Sciatic nerve (tissue), 2 donors: Measurements from ENCODE around the gene PLCXD3. TPM values are rescaled to one million over a fixed set of nuclear protein-coding genes. Genes with fewer than 3 reads are reported as not detected.

Experiments used
- ATAC-seq: fragments of 200-7000 bp; cut with Tn5 transposase; one replicate; pipeline ENCODE4 v1.9.1; 2020; ENCODE audit warnings: mild to moderate bottlenecking, moderate library complexity
- DNase-seq: peaks from one replicate; pipeline ENCODE4 v3.0.0-alpha.2; 2020; ENCODE audit warnings: low spot score
- intact Hi-C: fragments of 100-400 bp; cut with DNase I; formaldehyde crosslinking; loops from one replicate; pipeline ENCODE4 v1.14.2; 2022
- total RNA-seq: library from RNA; stranded (reverse); fragmentation: NEBNext Ultra II Directional; extraction: Animal tissue kit (Norgen Biotek cat#: 25700); gene quantifications from one replicate; pipeline ENCODE4 v1.2.1, GENCODE V29; 2021
- donor health status: DM: no; HTN: no; CAD: no.
- donor health status: DM: no; HTN: no; CAD: no.

Gene PLCXD3
- total RNA-seq, 1 donor from 2014 or later = 4.2 TPM

GRCh38 chr5:41266377-41266776 lies 244.0 kb downstream of the PLCXD3 start:
- ATAC-seq = no peak
- DNase-seq = no peak
- intact Hi-C loops = no loop called here

- intact Hi-C loops = no loop called here
- no peak for DNase-seq
- no peak for ATAC-seq
Measured at GRCh38 chr5:41264019-41264418, 246.4 kb downstream of the PLCXD3 start.

- no peak for DNase-seq
- ATAC-seq = no peak
- intact Hi-C loops = no loop called here
Measured at GRCh38 chr5:41263335-41263734, 247.1 kb downstream of the PLCXD3 start.
